GOT3 (cell line): ENCODE measurements around the gene DTL.
A peak's percentile ranks its signal among the peaks of the same experiment; 100 is the strongest.
"Not testable (repeated sequence)": the region's sequence is repeated elsewhere in the genome, so short reads cannot be mapped to it uniquely, and the experiment has no call there.

Experiments used
- DNase-seq: peaks from one replicate; lab custom pipeline; 2025; ENCODE audit warnings: mixed read lengths; lab: John Stamatoyannopoulos, UW

Gene DTL

DNA sequence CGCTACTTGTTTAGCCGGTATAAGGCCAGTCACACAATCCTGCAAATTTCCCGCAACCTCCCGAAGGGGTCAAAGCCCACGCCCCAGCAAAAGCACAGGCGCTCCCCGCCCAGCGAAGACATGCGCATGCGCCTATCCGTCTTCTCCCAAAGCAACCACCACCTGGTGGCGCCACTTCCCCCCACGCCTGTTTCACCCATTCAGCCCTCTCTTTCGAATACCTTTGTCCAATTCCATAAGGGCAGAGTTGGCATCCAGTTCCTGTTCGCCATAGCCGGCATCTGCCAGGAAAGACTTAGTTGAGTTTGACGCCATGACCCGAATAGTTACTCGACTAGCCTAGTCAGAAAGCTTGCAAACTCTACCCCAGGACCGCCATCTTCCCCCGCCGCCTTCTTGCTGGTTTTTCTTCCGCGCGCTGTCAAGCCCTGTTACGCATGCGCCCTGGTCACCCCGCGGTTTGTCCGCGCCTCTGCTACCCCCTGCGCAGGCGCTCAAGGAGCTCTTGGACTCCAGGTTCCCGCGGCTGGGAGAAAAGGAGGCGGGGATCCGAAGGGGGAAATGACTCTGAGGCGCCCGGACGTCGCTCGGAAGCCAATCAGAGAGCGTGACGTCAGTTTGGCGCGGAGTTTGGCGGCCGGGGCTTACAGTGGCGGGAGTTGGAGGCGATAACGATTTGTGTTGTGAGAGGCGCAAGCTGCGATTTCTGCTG, at the start of gene DTL, which contains the start of gene INTS7:
Gene DTL, plus strand, starts transcription at position 626 of the 712 bp plus-strand sequence. CDS start 143 bp downstream, outside the sequence.
Gene INTS7, minus strand, starts transcription at position 435 of the 712 bp plus-strand sequence. Its CDS starts 120 bp downstream, at position 315.
- DNase-seq, result peak; percentile 97

- DNase-seq, result no peak
These were observed 48.8 kb upstream of the DTL start for GRCh38 chr1:211986628-211987254.

DNA sequence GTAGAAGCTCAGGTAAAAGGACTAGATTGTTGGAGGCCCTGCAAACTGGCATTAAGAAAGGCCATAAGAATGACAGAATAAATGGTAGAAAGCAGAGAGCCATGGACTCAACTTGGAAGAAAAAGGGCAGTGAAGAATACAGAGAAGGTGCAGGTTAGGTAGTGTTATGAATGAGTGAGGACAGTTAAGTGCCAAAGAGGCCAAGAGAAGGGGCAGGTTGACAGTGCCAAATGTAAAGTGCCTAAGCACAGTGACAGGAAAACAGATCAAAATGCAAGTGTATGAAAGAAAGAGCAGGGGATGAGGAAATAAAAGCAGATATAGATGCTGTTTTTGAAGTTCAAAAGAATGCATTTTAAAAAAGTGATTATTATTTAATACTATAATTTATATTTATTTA, 43.9 kb upstream of the DTL start:
- no peak for DNase-seq

GRCh38 chr1:211997426-211997825, 38.1 kb upstream of the DTL start:
- not testable (repeated sequence) for DNase-seq

DNA sequence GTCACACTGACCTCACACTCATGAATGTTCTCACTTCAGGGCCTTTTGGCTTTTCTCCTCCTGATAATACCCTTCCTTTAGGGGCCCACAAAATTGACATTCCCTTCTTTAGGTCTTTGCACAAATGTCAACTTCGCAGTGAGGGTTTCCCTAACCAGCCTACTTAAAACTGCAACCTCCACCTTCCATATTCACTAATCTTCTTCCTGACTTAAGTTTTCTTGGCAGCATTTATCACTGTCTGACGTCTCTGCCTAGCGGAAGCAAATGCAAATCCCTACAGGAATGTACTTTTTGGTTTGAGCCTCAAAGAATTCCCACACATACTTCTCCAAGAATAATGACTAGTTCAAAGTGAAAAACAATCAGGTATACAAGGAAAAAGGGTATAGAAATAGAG, 33.0 kb upstream of the DTL start:
- DNase-seq, result no peak

GRCh38 chr1:212004895-212005608, 30.5 kb upstream of the DTL start:
- DNase-seq, result no peak

GRCh38 chr1:212007178-212007577, 28.4 kb upstream of the DTL start:
- DNase-seq, result no peak

GRCh38 chr1:212007886-212008285, 27.7 kb upstream of the DTL start:
- DNase-seq, result no peak

- no peak for DNase-seq
These were observed 26.0 kb upstream of the DTL start for GRCh38 chr1:212009561-212009960.

- no peak for DNase-seq
These were observed 25.5 kb upstream of the DTL start for GRCh38 chr1:212010004-212010403.

DNA sequence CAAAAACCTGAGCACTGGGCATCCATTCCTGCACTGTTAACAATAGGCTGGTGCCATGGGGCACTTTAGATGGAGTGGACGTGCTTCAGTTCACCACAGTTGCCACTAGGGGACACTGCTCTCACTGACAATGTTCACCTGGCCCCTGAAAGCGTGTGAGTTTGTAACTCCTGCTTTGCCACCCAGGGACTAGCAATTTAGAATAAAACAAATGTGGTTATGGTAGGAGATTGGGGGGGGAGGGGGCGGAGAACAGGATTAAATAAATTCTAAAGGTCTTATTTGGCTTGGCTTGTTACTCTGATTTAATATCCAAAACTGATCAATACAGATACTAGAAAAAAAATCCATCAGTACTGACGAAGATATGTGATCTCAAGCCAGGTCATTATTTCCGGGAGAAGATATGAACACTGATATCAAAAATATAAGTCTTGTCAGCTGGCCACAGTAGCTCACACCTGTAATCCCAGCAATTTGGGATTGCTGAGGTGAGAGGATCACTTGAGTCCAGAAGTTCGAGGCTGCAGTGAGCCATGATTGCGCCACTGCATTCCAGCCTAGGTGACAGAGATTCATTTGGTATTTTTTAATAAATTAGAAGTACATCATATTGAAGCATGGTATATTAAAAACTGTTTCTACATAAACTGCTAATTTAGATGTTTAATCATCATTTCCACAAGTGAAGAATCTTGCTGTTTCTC, 23.4 kb upstream of the DTL start:
- DNase-seq, result no peak

DNA sequence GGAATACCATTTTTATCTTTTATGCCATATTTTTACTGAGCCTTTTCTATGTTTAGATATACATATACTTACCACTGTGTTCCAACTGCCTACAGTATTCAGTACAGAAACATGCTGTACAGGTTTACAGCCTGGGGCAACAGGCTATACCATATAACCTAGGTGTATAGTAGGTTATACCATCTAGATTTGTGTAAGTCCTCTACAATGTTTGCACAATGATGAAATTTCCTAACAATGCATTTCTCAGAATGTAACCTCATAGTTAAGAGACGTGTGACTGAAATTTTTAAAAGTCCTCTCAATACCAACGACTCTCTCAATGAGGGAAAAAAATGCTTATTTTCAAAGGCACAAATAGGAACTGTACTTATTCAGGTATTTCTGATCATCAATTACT, 21.9 kb upstream of the DTL start:
- no peak for DNase-seq

DNA sequence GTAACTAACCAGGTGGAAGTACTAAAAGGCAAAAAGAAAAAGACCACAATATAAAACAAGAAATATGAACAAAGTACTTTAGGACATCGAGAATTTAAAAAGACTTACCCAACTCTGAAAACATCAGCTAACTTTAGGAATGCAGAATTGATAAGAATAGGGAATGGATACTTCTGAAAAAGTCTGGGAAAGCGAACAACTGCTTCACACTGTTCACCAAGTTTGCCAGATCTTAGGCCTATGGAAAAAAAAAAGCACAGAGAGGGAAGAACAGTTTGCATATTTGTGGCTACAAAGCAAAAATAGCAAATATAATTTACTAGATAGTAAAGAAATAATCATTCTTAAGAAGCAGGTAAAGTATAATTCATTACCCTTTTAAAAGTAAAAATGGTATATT, 14.6 kb upstream of the DTL start:
- no peak for DNase-seq

DNA sequence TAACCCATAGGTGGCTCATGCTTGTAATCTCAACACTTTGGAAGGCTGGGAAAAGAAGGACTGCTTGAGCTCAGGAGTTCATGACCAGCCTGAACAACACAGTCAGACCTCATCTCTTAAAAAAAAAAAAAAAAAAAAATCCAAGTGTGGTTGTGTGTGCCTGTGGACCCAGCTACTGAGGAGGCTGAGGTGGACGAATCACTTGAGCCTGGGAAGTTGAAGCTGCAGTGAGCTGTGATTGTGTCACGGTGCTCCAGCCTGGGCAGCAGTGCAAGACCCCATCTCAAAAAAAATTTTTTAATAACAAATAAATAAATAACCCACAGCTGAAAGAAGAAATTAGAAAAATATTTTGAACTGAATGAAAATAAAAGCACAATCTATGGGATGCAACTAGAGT, 14.0 kb upstream of the DTL start:
- no peak for DNase-seq

- DNase-seq, result not testable (repeated sequence)
These were observed 12.6 kb upstream of the DTL start for GRCh38 chr1:212022908-212023307.

- no peak for DNase-seq
These were observed 10.9 kb upstream of the DTL start for GRCh38 chr1:212024469-212025149.

GRCh38 chr1:212027727-212028126, 7.8 kb upstream of the DTL start:
- DNase-seq, result not testable (repeated sequence)

DNA sequence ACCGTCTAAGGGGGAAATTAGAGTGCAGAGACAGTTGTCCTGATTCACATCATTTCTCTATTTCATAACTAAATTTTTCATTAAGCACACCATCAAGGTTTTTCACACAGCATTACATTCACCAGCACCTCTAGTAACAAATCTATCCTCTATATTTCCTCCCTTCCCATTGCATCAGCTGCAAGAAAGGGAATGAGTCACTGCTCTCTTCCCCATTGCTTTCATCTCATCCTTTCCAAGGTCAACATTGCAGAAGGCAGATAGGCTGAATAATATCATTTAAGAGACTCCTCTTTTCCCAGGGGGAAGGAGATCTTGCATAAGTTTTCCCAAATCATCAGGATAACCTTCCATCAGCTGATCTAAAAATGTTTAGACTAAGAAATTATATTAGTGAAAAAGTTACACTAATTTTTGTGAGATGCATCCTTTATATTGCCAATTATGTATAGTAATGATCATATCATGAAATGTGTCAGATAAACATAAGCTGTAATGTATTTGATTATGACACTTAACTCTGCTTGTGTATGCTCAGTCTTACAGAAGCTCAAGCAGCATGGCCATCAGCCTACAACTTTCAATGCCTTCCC, 4.5 kb upstream of the DTL start:
- DNase-seq, result no peak

DNA sequence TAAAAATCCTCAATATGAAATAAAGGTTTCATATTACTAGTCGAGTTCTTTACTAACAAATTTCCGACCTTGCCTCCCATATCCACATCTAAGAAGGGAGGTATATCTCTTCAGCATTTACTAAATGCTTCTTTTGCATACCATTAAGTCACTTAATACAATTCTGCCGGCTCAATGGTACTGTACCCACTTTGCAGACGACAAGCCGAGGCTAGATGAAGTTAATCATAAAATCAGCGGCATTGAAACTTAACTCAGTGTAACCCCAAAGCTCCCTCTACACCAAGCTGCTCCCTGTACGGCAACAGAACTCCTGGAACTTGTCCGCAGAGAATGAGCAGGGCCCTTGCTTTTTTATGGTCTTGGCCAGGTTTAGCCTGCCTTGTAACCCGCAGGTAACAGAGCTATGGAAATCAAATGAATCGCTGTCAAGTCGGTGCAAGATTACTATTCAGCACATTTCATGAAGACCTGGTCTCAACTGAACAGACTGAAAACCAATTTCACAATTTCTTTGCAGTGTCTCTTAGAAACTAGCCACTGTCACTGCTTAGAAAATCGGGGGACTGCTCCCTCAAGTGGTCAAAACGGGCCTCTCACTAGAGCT, 929 bp upstream of the DTL start:
- no peak for DNase-seq

- DNase-seq, result no peak
These were observed 472 bp downstream of the DTL start for GRCh38 chr1:212035835-212036605.
